K562 (cell line): Measurements from ENCODE around the gene SUDS3. TPM values are rescaled to one million over a fixed set of nuclear protein-coding genes. Genes with fewer than 3 reads are reported as not detected.
A peak's percentile ranks its signal among the peaks of the same experiment; 100 is the strongest.

Experiments used
- E2F3 ChIP-seq: fragments of 250-450 bp; sonication (Bioruptor Pico); IDR thresholded peaks from 2 replicates; pipeline ENCODE4 v1.4.0; 2020; ENCODE audit warnings: mild to moderate bottlenecking
- FOXO4 ChIP-seq: fragments of 450-650 bp; formaldehyde crosslinking; IDR thresholded peaks from 2 replicates; pipeline ENCODE4 v1.4.0; 2020; ENCODE audit warnings: mild to moderate bottlenecking, moderate library complexity
- MCM2 ChIP-seq: fragments of 450-650 bp; IDR thresholded peaks from 2 replicates; pipeline ENCODE4 v1.6.1; 2017; ENCODE audit warnings: low read depth, mild to moderate bottlenecking
- NR2C1 ChIP-seq, 2 experiments: fragments of 450-650 bp; IDR thresholded peaks; 2 replicates each; pipeline ENCODE4 v1.6.1; 2017; ENCODE audit warnings: mild to moderate bottlenecking in 2 of 2, antibody characterized with exemption in 1 of 2, inconsistent platforms in 1 of 2, missing compliant biosample characterization in 1 of 2, missing genetic modification characterization in 1 of 2
- NUFIP1 ChIP-seq: fragments of 450-650 bp; IDR thresholded peaks from 2 replicates; pipeline ENCODE4 v1.6.1; 2018; ENCODE audit not compliant: partially characterized antibody
- SRSF7 ChIP-seq: fragments of 200-400 bp; formaldehyde crosslinking; optimal IDR thresholded peaks from 2 replicates; pipeline ENCODE3; 2017; ENCODE audit warnings: mild to moderate bottlenecking, low read depth, low read length
- TEAD1 ChIP-seq, 2 experiments: fragments of 450-650 bp in 1 of 2; sonication (generic) in 1 of 2; formaldehyde crosslinking; IDR thresholded peaks; 2 replicates each; pipeline versions ENCODE4 v1.4.0 to v1.8.0; 2020 to 2022; ENCODE audit warnings: mild to moderate bottlenecking in 2 of 2, missing genetic modification reagents in 1 of 2
- ZBTB26 ChIP-seq: fragments of 450-650 bp; formaldehyde crosslinking; IDR thresholded peaks from 2 replicates; pipeline ENCODE4 v1.4.0; 2022; ENCODE audit warnings: missing genetic modification characterization
- ZNF12 ChIP-seq: sonication (generic); formaldehyde crosslinking; IDR thresholded peaks from 2 replicates; pipeline ENCODE4 v1.4.0; 2020; ENCODE audit warnings: mild to moderate bottlenecking, missing genetic modification reagents
- ZNF133 ChIP-seq: fragments of 250-450 bp; sonication (Bioruptor Pico); IDR thresholded peaks from 2 replicates; pipeline ENCODE4 v1.4.0; 2020; ENCODE audit warnings: mild to moderate bottlenecking
- ZNF197 ChIP-seq: fragments of 200-800 bp; sonication (Bioruptor generic); IDR thresholded peaks from 2 replicates; pipeline ENCODE4 v1.6.1; 2016; ENCODE audit warnings: low read depth, missing genetic modification characterization, missing compliant biosample characterization
- ZNF407 ChIP-seq: fragments of 450-650 bp; IDR thresholded peaks from 2 replicates; pipeline ENCODE4 v1.6.1; 2016; ENCODE audit warnings: low read depth
- polyA plus RNA-seq, 8 experiments: library from polyadenylated mRNA; depleted of rRNA in 4 of 8; stranded (reverse) in 5 of 8; unstranded in 3 of 8; fragments of >200 nt; fragmentation: Nextera tagmentation in 2 of 8; fragmentation: Illumina TruSeq in 1 of 8; extraction: Ambion mirVana in 2 of 8; extraction: Trizol in 1 of 8; gene quantifications; 2 replicates each; pipeline versions ENCODE4 v1.2.1 to v1.2.3, GENCODE V29; 2011 to 2014; ENCODE audit warnings: inconsistent platforms in 1 of 8, missing spikeins in 1 of 8
- total RNA-seq, 7 experiments: library from RNA; depleted of rRNA in 6 of 7; stranded (reverse); fragments of >200 nt in 6 of 7; fragmentation: Illumina TruSeq in 2 of 7; extraction: Trizol in 2 of 7; gene quantifications; 2 replicates each; pipeline versions ENCODE4 v1.2.1 to v1.2.3, GENCODE V29; 2011 to 2021; ENCODE audit warnings: low replicate concordance in 1 of 7

SUDS3 gene
- total and polyA plus RNA-seq, 9 of the 15 experiments (the other 6 are each of a cell fraction or from before 2014, with no cell fraction given), result 6.6 to 30.5 (median 23.3) TPM

- no peak for TF ChIP-seq ZNF407
- TF ChIP-seq ZNF197 (CRISPR knock-in tag), result no peak
- TF ChIP-seq E2F3 (CRISPR knock-in tag), result no peak
- TF ChIP-seq NR2C1 (IDR thresholded peaks at IDR 0.05), result peak; percentile 93
- peak; percentile 96 for TF ChIP-seq NR2C1 (tag; IDR thresholded peaks at IDR 0.05)
- no peak for TF ChIP-seq SRSF7
- no peak for TF ChIP-seq MCM2
- TF ChIP-seq TEAD1 (CRISPR knock-in tag; IDR thresholded peaks at IDR 0.05), result no peak
- no peak for TF ChIP-seq FOXO4 (CRISPR knock-in tag)
- no peak for TF ChIP-seq ZNF133 (CRISPR knock-in tag)
- TF ChIP-seq ZNF12 (CRISPR knock-in tag), result 0 out of 2 replicates have a peak, but pooled peaks have one; percentile 59
- no peak for TF ChIP-seq ZBTB26 (CRISPR knock-in tag)
- no peak for TF ChIP-seq NUFIP1
Observed at GRCh38 chr12:118372541-118373495, 3.5 kb upstream of the SUDS3 start, which contains the start of gene TAOK3 (continued).
